Panc1 (cell line): ENCODE data around the gene LACTB. TPM values are rescaled to one million over a fixed set of nuclear protein-coding genes. Genes with fewer than 3 reads are reported as not detected.

Experiments used
- ATAC-seq: fragments of 200-7000 bp; cut with Tn5 transposase; 2 replicates; pipeline ENCODE4 v1.9.1; 2020; ENCODE audit warnings: mild to moderate bottlenecking, moderate library complexity
- BruUV-seq: library from RNA; stranded (reverse); fragments of 400-500 nt; replicated peaks from 2 replicates; lab custom pipeline; 2021; lab: Mats Ljungman, UMichigan
- CTCF ChIA-PET: fragments of 300-600 bp; sonication (Branson Sonifier 250); formaldehyde crosslinking; loops from one replicate; lab custom pipeline; 2022; ENCODE audit warnings: antibody characterized with exemption; lab: Charles Lee
- POLR2A ChIA-PET: fragments of 300-600 bp; sonication (Branson Sonifier 250); formaldehyde crosslinking; loops from one replicate; lab custom pipeline; 2022; ENCODE audit warnings: antibody characterized with exemption; lab: Charles Lee
- DNase-seq: peaks from one replicate; pipeline ENCODE4 v3.0.0-alpha.2; 2010; ENCODE audit warnings: low read depth, low spot score
- H3K27ac ChIP-seq: 2 replicates; pipeline ENCODE4 v1.5.1; 2011; ENCODE audit warnings: mild to moderate bottlenecking, low read length, inconsistent platforms
- H3K27me3 ChIP-seq: fragments of 200-500 bp; sonication (Bioruptor generic); 2 replicates; pipeline ENCODE4 v1.6.0; 2014; ENCODE audit warnings: low read length, inconsistent platforms; ENCODE audit not compliant: control insufficient read depth, insufficient read depth
- H3K36me3 ChIP-seq: fragments of 200-500 bp; sonication (Bioruptor generic); 2 replicates; pipeline ENCODE4 v1.5.1; 2014; ENCODE audit warnings: inconsistent platforms, mild to moderate bottlenecking, low read length, moderate library complexity; ENCODE audit not compliant: control insufficient read depth, insufficient read depth
- H3K4me1 ChIP-seq: 2 replicates; pipeline ENCODE4 v1.5.1; 2011; ENCODE audit warnings: inconsistent platforms, mild to moderate bottlenecking, low read length, moderate library complexity; ENCODE audit not compliant: control insufficient read depth, insufficient read depth
- H3K4me3 ChIP-seq, 2 experiments: 2 replicates each; pipeline ENCODE4 v1.5.1; 2011 to 2012; ENCODE audit warnings: low read depth in 2 of 2, low read length in 2 of 2, mild to moderate bottlenecking in 2 of 2, inconsistent platforms in 1 of 2, moderate library complexity in 1 of 2
- H3K9me3 ChIP-seq: fragments of 200-500 bp; sonication (Bioruptor generic); 2 replicates; pipeline ENCODE4 v1.5.1; 2014; ENCODE audit warnings: low read depth, mild to moderate bottlenecking, inconsistent platforms, low read length, moderate library complexity; ENCODE audit not compliant: control insufficient read depth, insufficient read depth
- POLR2AphosphoS5 ChIP-seq: IDR thresholded peaks from 2 replicates; pipeline ENCODE4 v1.6.1; 2012; ENCODE audit warnings: mild to moderate bottlenecking, low read depth, low read length, moderate library complexity
- SIN3A ChIP-seq: IDR thresholded peaks from 2 replicates; pipeline ENCODE4 v1.6.1; 2012; ENCODE audit warnings: low read depth, mild to moderate bottlenecking, low read length, moderate library complexity, borderline replicate concordance; ENCODE audit not compliant: insufficient read depth
- TCF7L2 ChIP-seq: IDR thresholded peaks from 2 replicates; pipeline ENCODE4 v1.6.1; 2011; ENCODE audit warnings: mild to moderate bottlenecking, low read depth, low read length, inconsistent platforms
- in situ Hi-C: cut with HindIII; loops from 2 replicates; pipeline ENCODE4 v1.10.0; 2016; ENCODE audit warnings: low sequenced_read_pairs, low pct_unique_long_range_greater_than_20kb
- intact Hi-C: fragments of 100-400 bp; cut with micrococcal nuclease; formaldehyde crosslinking; loops from one replicate; pipeline ENCODE4 v1.10.0; 2022; ENCODE audit not compliant: unreplicated experiment
- total RNA-seq: library from RNA; stranded (reverse); gene quantifications from one replicate; pipeline ENCODE4 v1.2.1, GENCODE V29; 2021; ENCODE audit not compliant: unreplicated experiment
- TF ChIP-seq, protein P1 (sequence below), 2 experiments: IDR thresholded peaks; 2 replicates each; pipeline ENCODE4 v1.6.1; 2011 to 2012; ENCODE audit warnings: low read depth in 2 of 2, control low read depth in 1 of 2, low read length in 1 of 2, mild to moderate bottlenecking in 1 of 2, moderate library complexity in 1 of 2; ENCODE audit not compliant: insufficient read depth in 1 of 2
- TF ChIP-seq, protein P2 (sequence below): fragments of 450-650 bp; IDR thresholded peaks from 2 replicates; pipeline ENCODE4 v1.5.1; 2017; ENCODE audit warnings: mild to moderate bottlenecking

Gene LACTB
- total RNA-seq, 1 experiment from 2014 or later, result 18.4 TPM

DNA sequence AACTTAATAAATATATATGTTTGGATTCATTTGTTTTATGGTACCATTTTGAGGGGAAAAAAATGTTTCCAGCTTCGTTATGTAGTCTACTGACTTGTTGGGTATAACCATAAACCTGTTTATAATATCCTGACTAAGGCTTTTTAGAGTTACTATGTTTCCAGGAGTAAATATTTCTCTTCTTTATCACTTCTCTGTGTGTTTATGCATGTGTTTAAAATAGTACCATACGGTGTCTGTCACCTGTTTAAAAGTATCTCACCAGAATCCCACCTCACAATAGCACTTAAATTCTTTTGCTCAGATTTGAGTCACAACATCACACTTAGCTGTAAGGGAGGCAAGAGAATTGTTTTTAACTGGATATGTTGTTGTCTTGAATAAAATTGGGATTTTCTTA, 15.1 kb downstream of the LACTB start:
- TF ChIP-seq, protein P1, sequence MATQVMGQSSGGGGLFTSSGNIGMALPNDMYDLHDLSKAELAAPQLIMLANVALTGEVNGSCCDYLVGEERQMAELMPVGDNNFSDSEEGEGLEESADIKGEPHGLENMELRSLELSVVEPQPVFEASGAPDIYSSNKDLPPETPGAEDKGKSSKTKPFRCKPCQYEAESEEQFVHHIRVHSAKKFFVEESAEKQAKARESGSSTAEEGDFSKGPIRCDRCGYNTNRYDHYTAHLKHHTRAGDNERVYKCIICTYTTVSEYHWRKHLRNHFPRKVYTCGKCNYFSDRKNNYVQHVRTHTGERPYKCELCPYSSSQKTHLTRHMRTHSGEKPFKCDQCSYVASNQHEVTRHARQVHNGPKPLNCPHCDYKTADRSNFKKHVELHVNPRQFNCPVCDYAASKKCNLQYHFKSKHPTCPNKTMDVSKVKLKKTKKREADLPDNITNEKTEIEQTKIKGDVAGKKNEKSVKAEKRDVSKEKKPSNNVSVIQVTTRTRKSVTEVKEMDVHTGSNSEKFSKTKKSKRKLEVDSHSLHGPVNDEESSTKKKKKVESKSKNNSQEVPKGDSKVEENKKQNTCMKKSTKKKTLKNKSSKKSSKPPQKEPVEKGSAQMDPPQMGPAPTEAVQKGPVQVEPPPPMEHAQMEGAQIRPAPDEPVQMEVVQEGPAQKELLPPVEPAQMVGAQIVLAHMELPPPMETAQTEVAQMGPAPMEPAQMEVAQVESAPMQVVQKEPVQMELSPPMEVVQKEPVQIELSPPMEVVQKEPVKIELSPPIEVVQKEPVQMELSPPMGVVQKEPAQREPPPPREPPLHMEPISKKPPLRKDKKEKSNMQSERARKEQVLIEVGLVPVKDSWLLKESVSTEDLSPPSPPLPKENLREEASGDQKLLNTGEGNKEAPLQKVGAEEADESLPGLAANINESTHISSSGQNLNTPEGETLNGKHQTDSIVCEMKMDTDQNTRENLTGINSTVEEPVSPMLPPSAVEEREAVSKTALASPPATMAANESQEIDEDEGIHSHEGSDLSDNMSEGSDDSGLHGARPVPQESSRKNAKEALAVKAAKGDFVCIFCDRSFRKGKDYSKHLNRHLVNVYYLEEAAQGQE (IDR thresholded peaks at IDR 0.05; ENCODE audit: insufficient read depth in 1 of 2, low read depth in 2 of 2, low read length in 1 of 2), result no peak
- TF ChIP-seq, protein P2, sequence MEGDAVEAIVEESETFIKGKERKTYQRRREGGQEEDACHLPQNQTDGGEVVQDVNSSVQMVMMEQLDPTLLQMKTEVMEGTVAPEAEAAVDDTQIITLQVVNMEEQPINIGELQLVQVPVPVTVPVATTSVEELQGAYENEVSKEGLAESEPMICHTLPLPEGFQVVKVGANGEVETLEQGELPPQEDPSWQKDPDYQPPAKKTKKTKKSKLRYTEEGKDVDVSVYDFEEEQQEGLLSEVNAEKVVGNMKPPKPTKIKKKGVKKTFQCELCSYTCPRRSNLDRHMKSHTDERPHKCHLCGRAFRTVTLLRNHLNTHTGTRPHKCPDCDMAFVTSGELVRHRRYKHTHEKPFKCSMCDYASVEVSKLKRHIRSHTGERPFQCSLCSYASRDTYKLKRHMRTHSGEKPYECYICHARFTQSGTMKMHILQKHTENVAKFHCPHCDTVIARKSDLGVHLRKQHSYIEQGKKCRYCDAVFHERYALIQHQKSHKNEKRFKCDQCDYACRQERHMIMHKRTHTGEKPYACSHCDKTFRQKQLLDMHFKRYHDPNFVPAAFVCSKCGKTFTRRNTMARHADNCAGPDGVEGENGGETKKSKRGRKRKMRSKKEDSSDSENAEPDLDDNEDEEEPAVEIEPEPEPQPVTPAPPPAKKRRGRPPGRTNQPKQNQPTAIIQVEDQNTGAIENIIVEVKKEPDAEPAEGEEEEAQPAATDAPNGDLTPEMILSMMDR, result no peak
- no peak for TF ChIP-seq TCF7L2
- no peak for TF ChIP-seq SIN3A
- TF ChIP-seq POLR2AphosphoS5, result no peak
- no peaks in the 10 kb centered on the region for H3K27me3 ChIP-seq
- H3K4me3 ChIP-seq, result no peak overlapping the region
- in situ Hi-C loops (no loop called here), intact Hi-C loops (no loop called here)
- ChIA-PET POLR2A (no interaction called here), CTCF (interaction anchor here (0.6 kb wide), 1 partner anchor 218 kb away, joined by 5 read pairs; no protein-coding TSS in a partner anchor)
- no peak overlapping the region for H3K27ac ChIP-seq
- H3K36me3 ChIP-seq, result no peaks in the 10 kb centered on the region
- no peaks in the 10 kb centered on the region for H3K4me1 ChIP-seq
- BruUV-seq, result no TSS peak
- H3K9me3 ChIP-seq, result no peaks in the 10 kb centered on the region
- no peak for ATAC-seq
- DNase-seq, result no peak

DNA sequence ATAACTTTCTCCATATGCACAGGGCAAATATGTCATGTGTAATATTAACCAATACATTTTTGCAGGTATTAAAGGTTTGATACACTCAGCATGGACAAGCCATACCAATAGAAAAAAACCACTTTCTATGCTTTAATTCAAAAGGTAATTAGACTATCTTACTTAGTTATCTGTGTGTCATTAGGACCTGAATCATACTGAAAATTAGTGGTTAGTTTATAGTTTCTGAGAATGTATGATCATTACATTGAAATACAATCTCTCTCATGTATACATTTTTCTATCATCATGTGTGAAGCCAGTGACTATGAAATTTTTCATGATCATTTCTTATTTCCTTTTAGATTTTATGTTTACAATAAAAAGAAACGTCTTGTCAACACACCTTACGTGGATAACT, 19.3 kb downstream of the LACTB start:
- no peak for DNase-seq
- Histone ChIP-seq H3K27ac (no peak overlapping the region), H3K4me1 (no peaks in the 10 kb centered on the region), H3K9me3 (no peaks in the 10 kb centered on the region), H3K27me3 (no peaks in the 10 kb centered on the region), H3K36me3 (no peaks in the 10 kb centered on the region), H3K4me3 (no peak overlapping the region)
- TF ChIP-seq SIN3A, result no peak
- TF ChIP-seq, protein P2, result no peak
- intact Hi-C loops, result no loop called here
- in situ Hi-C loops, result no loop called here
- POLR2A ChIA-PET, result no interaction called here
- CTCF ChIA-PET, result no interaction called here
- ATAC-seq, result no peak
- BruUV-seq, result no TSS peak
